LoVo (cell line): ENCODE data around the gene OR8G5.
"Not testable (repeated sequence)": the region's sequence is repeated elsewhere in the genome, so short reads cannot be mapped to it uniquely, and the experiment has no call there.

Experiments used
- DNase-seq: peaks from one replicate; pipeline ENCODE4 v3.0.0-alpha.2; 2016; ENCODE audit warnings: low spot score

The OR8G5 gene

DNA sequence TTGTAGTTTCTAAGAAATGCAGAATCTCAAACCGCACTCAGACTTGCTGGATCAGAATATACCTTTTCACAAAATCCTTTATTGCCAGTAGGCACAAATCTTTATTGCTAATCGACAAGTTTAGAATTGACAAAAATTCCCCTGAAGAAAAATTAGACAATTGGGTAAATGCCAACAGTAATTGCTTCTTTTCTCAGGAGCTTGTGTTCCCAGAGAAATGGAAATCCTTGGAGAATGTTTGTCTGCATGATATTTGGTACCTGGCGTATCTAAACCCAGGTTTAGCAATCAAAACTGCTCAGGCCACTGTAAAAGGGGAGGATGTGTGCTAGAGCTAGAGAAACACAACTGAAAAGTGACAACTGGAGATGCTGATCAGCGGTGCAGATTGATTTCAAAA, at the start of gene OR8G5:
OR8G5 (plus strand) TSS at position 301 of the 400 bp plus-strand sequence. CDS start 8,556 bp downstream, outside the sequence.
- no peak for DNase-seq

DNA sequence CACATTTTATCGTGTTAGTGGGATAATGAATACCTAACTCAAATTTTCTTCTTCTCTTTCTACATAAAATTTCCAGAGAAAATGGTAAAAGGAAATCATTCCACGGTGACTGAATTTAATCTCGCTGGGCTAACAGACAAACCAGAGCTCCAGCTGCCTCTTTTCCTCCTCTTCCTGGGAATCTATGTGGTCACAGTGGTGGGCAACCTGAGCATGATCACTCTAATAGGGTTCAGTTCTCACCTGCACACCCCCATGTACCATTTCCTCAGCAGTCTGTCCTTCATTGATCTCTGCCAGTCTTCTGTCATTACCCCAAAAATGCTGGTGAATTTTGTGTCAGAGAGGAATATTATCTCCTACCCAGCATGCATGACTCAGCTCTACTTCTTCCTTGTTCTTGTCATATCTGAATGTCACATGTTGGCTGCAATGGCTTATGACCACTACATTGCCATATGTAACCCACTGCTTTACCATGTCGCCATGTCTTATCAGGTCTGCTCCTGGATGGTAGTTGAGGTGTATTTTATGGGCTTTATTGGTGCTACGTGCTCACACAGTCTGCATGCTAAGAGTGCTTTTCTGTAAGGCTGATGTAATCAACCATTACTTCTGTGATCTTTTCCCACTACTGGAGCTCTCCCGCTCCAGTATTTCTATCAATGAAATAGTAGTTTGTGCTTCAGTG, 48.9 kb upstream of the OR8G5 start:
- no peak for DNase-seq

DNA sequence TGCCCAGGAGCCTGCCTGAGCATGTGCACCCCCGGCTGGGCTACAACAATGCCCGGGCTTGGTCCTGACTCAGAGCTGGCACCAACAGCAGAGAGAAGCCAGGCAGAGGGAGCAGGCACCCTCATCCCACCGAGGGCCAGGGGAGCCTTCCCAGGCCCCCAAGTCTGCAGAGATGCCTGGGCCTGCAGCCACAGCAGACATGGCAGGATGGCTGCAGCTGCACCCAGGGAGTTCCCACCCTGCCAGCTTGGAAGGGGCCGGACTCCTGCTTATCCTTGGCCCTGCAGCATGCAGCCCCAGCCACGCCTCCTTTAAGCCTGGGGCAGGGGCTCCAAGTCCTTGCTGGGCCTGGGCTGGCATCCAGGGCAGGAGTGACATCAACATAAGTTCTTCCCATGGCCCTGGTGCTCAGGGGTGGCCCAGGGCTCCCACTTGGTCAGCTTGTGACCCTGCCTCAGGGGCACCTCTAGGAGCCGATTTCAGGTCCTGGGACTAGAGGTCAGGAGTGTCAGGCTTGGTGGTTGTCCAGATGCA, 46.3 kb upstream of the OR8G5 start:
- no peak for DNase-seq

- no peak for DNase-seq
These were observed 45.8 kb upstream of the OR8G5 start for GRCh38 chr11:124210421-124210820.

- DNase-seq: no peak
These were observed 44.9 kb upstream of the OR8G5 start for GRCh38 chr11:124211321-124211720.

- DNase-seq: no peak
These were observed 42.1 kb upstream of the OR8G5 start for GRCh38 chr11:124214027-124214426.

- no peak for DNase-seq
These were observed 37.0 kb upstream of the OR8G5 start for GRCh38 chr11:124219126-124219525.

- no peak for DNase-seq
These were observed 33.8 kb upstream of the OR8G5 start for GRCh38 chr11:124222407-124222806.

GRCh38 chr11:124224618-124225423, 31.4 kb upstream of the OR8G5 start:
- DNase-seq: not testable (repeated sequence)

GRCh38 chr11:124225471-124225870, 30.7 kb upstream of the OR8G5 start:
- no peak for DNase-seq

DNA sequence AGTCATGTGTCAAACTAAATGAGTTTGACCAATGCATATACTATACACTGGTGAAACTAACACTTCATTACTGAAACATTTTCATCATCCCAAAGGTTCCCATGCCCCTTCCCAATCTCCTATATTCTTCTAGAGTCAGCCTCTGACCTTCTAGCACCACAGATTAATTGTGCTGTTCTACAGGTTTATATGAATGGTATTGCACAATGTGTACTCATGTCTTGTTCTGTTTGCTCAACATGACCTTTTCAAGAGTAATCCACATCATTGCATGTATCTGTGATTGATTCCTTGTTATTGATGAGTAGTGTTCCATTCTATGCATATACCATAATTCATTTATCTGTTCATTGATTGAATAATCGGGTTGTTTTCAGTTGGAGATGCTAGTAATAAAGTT, 22.8 kb upstream of the OR8G5 start:
- DNase-seq: no peak

GRCh38 chr11:124238512-124238911, 17.7 kb upstream of the OR8G5 start:
- no peak for DNase-seq

- DNase-seq: no peak
These were observed 15.4 kb upstream of the OR8G5 start, which contains the start of gene OR8G1 for GRCh38 chr11:124240621-124241397. Gene OR8G1, plus strand, starts transcription at chr11:124241095. Its CDS starts 8,581 bp downstream, at chr11:124249676.

DNA sequence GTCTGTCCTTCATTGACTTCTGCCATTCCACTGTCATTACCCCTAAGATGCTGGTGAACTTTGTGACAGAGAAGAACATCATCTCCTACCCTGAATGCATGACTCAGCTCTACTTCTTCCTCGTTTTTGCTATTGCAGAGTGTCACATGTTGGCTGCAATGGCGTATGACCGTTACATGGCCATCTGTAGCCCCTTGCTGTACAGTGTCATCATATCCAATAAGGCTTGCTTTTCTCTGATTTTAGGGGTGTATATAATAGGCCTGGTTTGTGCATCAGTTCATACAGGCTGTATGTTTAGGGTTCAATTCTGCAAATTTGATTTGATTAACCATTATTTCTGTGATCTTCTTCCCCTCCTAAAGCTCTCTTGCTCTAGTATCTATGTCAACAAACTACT, 6.3 kb upstream of the OR8G5 start:
- DNase-seq: not testable (repeated sequence)

DNA sequence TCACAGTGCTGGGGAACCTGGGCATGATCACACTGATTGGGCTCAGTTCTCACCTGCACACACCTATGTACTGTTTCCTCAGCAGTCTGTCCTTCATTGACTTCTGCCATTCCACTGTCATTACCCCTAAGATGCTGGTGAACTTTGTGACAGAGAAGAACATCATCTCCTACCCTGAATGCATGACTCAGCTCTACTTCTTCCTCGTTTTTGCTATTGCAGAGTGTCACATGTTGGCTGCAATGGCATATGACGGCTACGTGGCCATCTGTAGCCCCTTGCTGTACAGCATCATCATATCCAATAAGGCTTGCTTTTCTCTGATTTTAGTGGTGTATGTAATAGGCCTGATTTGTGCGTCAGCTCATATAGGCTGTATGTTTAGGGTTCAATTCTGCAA, 8.9 kb downstream of the OR8G5 start:
- DNase-seq: not testable (repeated sequence)

GRCh38 chr11:124270886-124271285, 14.7 kb downstream of the OR8G5 start:
- DNase-seq: not testable (repeated sequence)

GRCh38 chr11:124274000-124274399, 17.8 kb downstream of the OR8G5 start:
- no peak for DNase-seq

DNA sequence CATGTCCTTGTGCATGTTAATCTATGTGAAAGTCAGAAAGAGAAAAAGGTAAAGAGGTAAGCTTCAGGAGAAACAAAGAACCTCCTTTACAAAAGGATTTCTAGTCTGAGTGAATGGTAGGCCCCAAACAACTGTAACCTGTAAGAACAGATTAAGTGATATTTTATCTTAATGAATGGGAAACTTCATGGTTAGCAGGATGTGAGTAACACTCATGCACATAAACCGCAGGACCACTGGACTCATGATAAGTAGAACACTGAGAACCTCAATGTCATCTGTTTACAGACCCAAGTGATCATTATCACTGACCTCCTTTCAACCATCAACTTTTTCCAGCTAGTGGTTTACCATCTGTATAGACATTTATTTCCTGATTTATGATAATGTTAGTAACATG, 19.9 kb downstream of the OR8G5 start:
- no peak for DNase-seq

- DNase-seq: no peak
These were observed 21.0 kb downstream of the OR8G5 start for GRCh38 chr11:124277207-124277606.

DNA sequence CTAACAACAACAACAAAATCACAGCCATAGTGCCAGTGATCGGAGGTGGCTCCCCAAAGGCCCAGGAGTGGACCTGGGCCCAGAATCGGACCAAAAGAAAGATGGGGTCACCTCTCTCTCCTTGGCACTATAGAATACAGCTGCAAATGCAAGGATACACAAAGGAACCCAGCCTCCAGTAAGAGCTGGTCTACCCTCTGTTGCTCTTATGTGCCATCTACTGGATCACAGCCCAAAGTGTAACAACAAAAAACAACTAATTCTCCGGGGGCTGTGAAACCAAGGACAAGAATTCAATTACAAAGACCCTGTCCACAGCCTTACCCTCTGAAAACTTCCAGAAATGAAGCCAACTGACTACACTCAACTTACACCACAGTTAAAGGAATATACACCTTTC, 21.6 kb downstream of the OR8G5 start:
- no peak for DNase-seq

GRCh38 chr11:124278261-124278660, 22.1 kb downstream of the OR8G5 start:
- no peak for DNase-seq

GRCh38 chr11:124285610-124286344, 29.6 kb downstream of the OR8G5 start:
- no peak for DNase-seq
